Endothelial cell of umbilical vein (primary cell): ENCODE data around the gene TPRKB.
"Not testable (repeated sequence)": the region's sequence is repeated elsewhere in the genome, so short reads cannot be mapped to it uniquely, and the experiment has no call there.

Source experiments
- POLR2A ChIP-seq: IDR thresholded peaks from 2 replicates; pipeline ENCODE4 v1.6.1; 2012; ENCODE audit warnings: low read depth, mild to moderate bottlenecking, control low read depth, low read length
- TF ChIP-seq, protein P1 (sequence below), 2 donors: IDR thresholded peaks; 1 replicate in 1 of 2; 2 replicates in 1 of 2; pipeline ENCODE4 v1.5.1; 2011; ENCODE audit warnings: low read length in 2 of 2, mild to moderate bottlenecking in 2 of 2, moderate library complexity in 2 of 2, control low read depth in 1 of 2, inconsistent platforms in 1 of 2, low read depth in 1 of 2; ENCODE audit not compliant: insufficient read depth in 1 of 2; ENCODE audit errors: extremely low read depth in 1 of 2

DNA sequence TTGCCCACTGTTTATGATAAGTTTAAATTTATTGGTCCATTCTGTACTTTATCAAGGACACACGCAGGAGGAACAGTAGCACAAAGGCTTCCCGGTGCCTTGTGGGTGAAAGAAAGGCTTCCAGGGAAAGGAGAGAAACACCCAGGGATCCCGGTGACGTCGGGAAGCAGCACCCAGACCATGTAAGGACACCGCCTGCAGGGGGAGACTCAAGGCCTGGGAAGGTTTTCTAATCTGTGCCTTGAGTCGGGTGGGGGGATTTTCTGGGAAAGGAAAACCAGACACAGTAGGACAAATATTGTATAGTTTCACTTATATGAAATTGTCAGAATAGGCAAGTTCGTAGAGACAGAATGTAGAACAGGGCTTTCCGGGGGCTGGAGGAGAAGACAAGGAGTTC lies 52.2 kb downstream of the TPRKB start:
- TF ChIP-seq, protein P1, sequence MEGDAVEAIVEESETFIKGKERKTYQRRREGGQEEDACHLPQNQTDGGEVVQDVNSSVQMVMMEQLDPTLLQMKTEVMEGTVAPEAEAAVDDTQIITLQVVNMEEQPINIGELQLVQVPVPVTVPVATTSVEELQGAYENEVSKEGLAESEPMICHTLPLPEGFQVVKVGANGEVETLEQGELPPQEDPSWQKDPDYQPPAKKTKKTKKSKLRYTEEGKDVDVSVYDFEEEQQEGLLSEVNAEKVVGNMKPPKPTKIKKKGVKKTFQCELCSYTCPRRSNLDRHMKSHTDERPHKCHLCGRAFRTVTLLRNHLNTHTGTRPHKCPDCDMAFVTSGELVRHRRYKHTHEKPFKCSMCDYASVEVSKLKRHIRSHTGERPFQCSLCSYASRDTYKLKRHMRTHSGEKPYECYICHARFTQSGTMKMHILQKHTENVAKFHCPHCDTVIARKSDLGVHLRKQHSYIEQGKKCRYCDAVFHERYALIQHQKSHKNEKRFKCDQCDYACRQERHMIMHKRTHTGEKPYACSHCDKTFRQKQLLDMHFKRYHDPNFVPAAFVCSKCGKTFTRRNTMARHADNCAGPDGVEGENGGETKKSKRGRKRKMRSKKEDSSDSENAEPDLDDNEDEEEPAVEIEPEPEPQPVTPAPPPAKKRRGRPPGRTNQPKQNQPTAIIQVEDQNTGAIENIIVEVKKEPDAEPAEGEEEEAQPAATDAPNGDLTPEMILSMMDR (IDR thresholded peaks at IDR 0.05; ENCODE audit: extremely low read depth in 1 of 2, insufficient read depth in 1 of 2, low read depth in 1 of 2, low read length in 2 of 2) = not testable (repeated sequence)
- not testable (repeated sequence) for TF ChIP-seq POLR2A
